Sigmoid colon (tissue), 4 donors: ENCODE results near the gene LYL1.

Experiments
- CTCF ChIP-seq, 4 experiments: fragments of 450-650 bp in 3 of 4; fragments of 200-600 bp in 1 of 4; IDR thresholded peaks; one replicate each; pipeline ENCODE4 v1.5.1; 2016 to 2019; ENCODE audit warnings: antibody characterized with exemption in 4 of 4, mild to moderate bottlenecking in 3 of 4, moderate library complexity in 2 of 4
- EP300 ChIP-seq, 4 donors: sonication (generic); formaldehyde crosslinking; IDR thresholded peaks; one replicate each; pipeline ENCODE4 v1.6.1; 2017; ENCODE audit warnings: antibody characterized with exemption in 4 of 4
- POLR2A ChIP-seq, 2 donors: fragments of 450-650 bp; IDR thresholded peaks; one replicate each; pipeline ENCODE4 v1.6.1; 2016; ENCODE audit warnings: antibody characterized with exemption in 2 of 2, mild to moderate bottlenecking in 2 of 2, moderate library complexity in 2 of 2
- POLR2AphosphoS5 ChIP-seq, 4 donors: sonication (generic); formaldehyde crosslinking; IDR thresholded peaks; one replicate each; pipeline ENCODE4 v1.6.1; 2017; ENCODE audit warnings: antibody characterized with exemption in 4 of 4

GRCh38 chr19:13098277-13099072 lies 4.2 kb downstream of the LYL1 start:
- TF ChIP-seq CTCF (IDR thresholded peaks at IDR 0.05) (no peak), POLR2A (IDR thresholded peaks at IDR 0.05) (no peak), EP300 (IDR thresholded peaks at IDR 0.05) (no peak), POLR2AphosphoS5 (IDR thresholded peaks at IDR 0.05) (peak in 2 of 4 donors; percentile 24 to 51)
